HEK293T (cell line): ENCODE data around the gene MRAS.

ENCODE experiments used
- ARNT ChIP-seq: fragments of 450-650 bp; IDR thresholded peaks from 2 replicates; pipeline ENCODE4 v1.6.1; 2017; ENCODE audit warnings: mild to moderate bottlenecking
- CTBP1 ChIP-seq: fragments of 450-650 bp; IDR thresholded peaks from 2 replicates; pipeline ENCODE4 v1.6.1; 2016; ENCODE audit warnings: borderline replicate concordance
- ELF4 ChIP-seq: fragments of 450-650 bp; IDR thresholded peaks from 2 replicates; pipeline ENCODE4 v1.6.1; 2017; ENCODE audit warnings: antibody characterized with exemption
- FOXA1 ChIP-seq: fragments of 450-650 bp; IDR thresholded peaks from 2 replicates; pipeline ENCODE4 v1.6.1; 2016; ENCODE audit warnings: mild to moderate bottlenecking
- FOXM1 ChIP-seq: fragments of 450-650 bp; IDR thresholded peaks from 2 replicates; pipeline ENCODE4 v1.6.1; 2017; ENCODE audit warnings: mild to moderate bottlenecking, borderline replicate concordance
- L3MBTL2 ChIP-seq: fragments of 450-650 bp; conservative IDR thresholded peaks from 2 replicates; pipeline ENCODE4 v1.6.1; 2016; ENCODE audit warnings: mild to moderate bottlenecking
- LEF1 ChIP-seq: fragments of 450-650 bp; IDR thresholded peaks from 2 replicates; pipeline ENCODE4 v1.6.1; 2017; ENCODE audit warnings: mild to moderate bottlenecking, borderline replicate concordance
- SP1 ChIP-seq: fragments of 450-650 bp; IDR thresholded peaks from 2 replicates; pipeline ENCODE4 v1.6.1; 2017
- ZNF384 ChIP-seq: fragments of 450-650 bp; IDR thresholded peaks from 2 replicates; pipeline ENCODE4 v1.6.1; 2016

GRCh38 chr3:138365253-138365555 lies 16.8 kb downstream of the MRAS start:
- TF ChIP-seq SP1 = no peak
- TF ChIP-seq ELF4 = no peak
- TF ChIP-seq CTBP1 = no peak
- no peak for TF ChIP-seq ZNF384
- TF ChIP-seq LEF1 = no peak
- TF ChIP-seq FOXM1 = no peak
- no peak for TF ChIP-seq L3MBTL2
- TF ChIP-seq ARNT = no peak
- no peak for TF ChIP-seq FOXA1
